ENCODE data around the gene SAXO1. TPM values are rescaled to one million over a fixed set of nuclear protein-coding genes. Genes with fewer than 3 reads are reported as not detected.

The SAXO1 gene
- total RNA-seq, 1 donor from 2014 or later = 0.15 TPM

DNA sequence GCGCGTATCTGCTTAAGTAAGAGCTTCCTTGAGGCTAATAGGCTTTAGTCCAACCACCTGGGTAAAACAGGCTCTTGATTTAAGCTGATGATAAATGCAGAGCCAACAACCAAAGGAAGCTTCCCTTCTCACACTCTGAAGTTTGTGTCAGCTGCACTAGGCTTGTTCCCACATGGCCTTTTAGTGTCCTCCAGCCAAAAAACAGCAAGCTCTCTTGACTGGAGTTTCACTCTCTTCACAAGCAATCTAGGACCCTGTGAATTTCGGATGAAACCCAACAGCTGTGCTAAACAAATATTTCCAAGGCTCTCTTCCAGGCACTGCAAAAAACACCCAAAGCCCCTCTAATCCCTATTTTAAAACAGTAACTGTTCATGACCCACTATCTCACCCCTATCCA, 63.9 kb downstream of the SAXO1 start:
- ATAC-seq (no peak), DNase-seq (no peak)
- TF ChIP-seq, protein P1, sequence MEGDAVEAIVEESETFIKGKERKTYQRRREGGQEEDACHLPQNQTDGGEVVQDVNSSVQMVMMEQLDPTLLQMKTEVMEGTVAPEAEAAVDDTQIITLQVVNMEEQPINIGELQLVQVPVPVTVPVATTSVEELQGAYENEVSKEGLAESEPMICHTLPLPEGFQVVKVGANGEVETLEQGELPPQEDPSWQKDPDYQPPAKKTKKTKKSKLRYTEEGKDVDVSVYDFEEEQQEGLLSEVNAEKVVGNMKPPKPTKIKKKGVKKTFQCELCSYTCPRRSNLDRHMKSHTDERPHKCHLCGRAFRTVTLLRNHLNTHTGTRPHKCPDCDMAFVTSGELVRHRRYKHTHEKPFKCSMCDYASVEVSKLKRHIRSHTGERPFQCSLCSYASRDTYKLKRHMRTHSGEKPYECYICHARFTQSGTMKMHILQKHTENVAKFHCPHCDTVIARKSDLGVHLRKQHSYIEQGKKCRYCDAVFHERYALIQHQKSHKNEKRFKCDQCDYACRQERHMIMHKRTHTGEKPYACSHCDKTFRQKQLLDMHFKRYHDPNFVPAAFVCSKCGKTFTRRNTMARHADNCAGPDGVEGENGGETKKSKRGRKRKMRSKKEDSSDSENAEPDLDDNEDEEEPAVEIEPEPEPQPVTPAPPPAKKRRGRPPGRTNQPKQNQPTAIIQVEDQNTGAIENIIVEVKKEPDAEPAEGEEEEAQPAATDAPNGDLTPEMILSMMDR (IDR thresholded peaks at IDR 0.05) = no peak
- no peak overlapping the region for H3K4me3 ChIP-seq
- no peaks in the 10 kb centered on the region for H3K9me3 ChIP-seq
- H3K27me3 ChIP-seq (ENCODE audit: low read depth) = no peaks in the 10 kb centered on the region
- no peak overlapping the region for H3K27ac ChIP-seq
- intact Hi-C loops (cut with DNase I) = no loop called here
- H3K4me1 ChIP-seq = no peaks in the 10 kb centered on the region
- no peaks in the 10 kb centered on the region for H3K36me3 ChIP-seq

DNA sequence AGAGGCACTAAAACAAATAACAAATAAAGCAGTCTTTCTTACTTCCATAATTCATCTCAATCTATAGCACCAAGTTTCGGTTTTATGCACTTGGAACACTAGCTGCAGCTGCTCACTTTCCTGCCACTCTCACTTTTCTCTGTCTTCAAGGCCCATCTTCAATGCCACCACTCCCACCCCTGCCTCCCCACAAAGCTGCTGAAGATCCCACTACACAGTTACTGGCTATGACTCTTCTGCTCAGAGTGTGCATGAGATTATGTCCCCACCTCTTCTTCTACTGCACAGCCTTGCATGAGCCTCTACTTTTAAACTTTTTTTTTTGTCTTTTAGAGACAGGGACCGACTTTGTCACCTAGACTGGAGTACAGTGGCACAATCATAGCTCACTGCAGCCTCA, 77.4 kb downstream of the SAXO1 start:
- H3K27ac ChIP-seq = no peak overlapping the region
- DNase-seq (no peak), ATAC-seq (no peak)
- TF ChIP-seq, protein P1 (IDR thresholded peaks at IDR 0.05) = no peak
- intact Hi-C loops (cut with DNase I) = no loop called here
- H3K9me3 ChIP-seq = no peaks in the 10 kb centered on the region
- no peaks in the 10 kb centered on the region for H3K36me3 ChIP-seq
- no peaks in the 10 kb centered on the region for H3K4me1 ChIP-seq
- no peaks in the 10 kb centered on the region for H3K27me3 ChIP-seq (ENCODE audit: low read depth)
- no peak overlapping the region for H3K4me3 ChIP-seq

DNA sequence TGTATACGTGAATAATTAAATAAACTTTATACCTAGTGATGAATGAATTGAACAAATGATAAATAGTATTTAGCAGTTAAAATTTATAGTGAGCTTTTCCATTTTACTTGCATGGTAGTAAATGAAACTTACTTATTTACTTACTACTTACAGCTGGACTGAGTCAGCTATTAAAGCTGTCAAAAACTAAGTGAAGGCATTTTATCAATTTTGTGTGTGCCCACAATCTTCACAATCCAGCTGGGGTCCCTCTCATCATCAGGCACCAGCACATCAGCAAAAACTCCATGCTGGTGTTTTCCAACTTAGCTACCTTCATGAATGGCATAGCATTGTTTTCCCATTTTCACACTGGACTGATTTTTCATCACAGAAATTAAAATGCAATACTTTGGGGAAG, 81.1 kb downstream of the SAXO1 start:
- Histone ChIP-seq H3K36me3 (no peaks in the 10 kb centered on the region), H3K27me3 (ENCODE audit: low read depth) (no peaks in the 10 kb centered on the region), H3K27ac (no peak overlapping the region), H3K9me3 (no peaks in the 10 kb centered on the region), H3K4me1 (no peaks in the 10 kb centered on the region), H3K4me3 (no peak overlapping the region)
- DNase-seq = no peak
- no peak for ATAC-seq
- intact Hi-C loops (cut with DNase I) = no loop called here
- TF ChIP-seq, protein P1 (IDR thresholded peaks at IDR 0.05) = no peak

DNA sequence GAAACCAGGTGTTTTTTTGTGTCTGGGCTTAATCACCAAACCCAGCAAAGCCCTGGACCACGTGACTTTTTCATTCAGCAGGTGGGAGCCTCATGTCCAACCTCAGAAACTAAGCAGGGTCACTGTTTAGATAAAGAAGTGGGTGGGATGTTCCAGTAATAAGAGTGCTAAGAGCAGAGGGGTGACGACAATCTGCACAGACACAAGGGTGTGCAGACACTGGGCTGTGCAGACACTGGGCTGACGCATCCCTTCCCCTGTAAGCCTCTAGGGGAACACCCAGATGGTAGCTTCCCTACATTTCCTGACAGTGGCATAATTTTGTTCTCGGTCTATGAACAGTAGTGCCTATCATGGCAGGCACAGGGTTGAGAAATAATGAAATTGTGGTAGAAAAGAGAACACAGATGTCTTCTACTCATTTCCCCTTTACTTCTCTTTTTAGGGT, 85.1 kb downstream of the SAXO1 start:
- no peaks in the 10 kb centered on the region for H3K27me3 ChIP-seq (ENCODE audit: low read depth)
- intact Hi-C loops (cut with DNase I) = no loop called here
- ATAC-seq (peak; percentile 61 to 83), DNase-seq (no peak)
- H3K9me3 ChIP-seq = no peaks in the 10 kb centered on the region
- TF ChIP-seq, protein P1 (IDR thresholded peaks at IDR 0.05) = no peak
- H3K4me1 ChIP-seq = no peaks in the 10 kb centered on the region
- H3K36me3 ChIP-seq = no peaks in the 10 kb centered on the region
- H3K4me3 ChIP-seq = no peak overlapping the region
- H3K27ac ChIP-seq = no peak overlapping the region

DNA sequence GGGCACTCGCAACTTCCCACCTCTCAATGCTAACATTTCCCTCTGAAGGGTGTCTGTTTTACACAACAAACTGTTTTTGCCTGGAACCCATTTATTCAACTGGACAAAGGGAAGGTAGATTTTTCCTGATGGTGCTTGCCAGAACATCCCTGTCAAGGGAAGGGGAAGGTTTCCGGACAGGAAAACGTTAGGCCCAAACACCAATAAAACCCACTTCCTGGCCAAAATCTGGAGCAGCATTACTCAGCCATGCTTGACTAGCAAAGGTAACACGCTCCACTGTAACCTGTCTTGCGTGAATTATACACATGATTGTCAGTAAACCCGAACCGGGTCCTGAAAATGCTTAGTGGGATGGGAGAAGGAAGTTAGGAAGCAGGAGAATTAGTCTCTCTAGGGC, 90.2 kb downstream of the SAXO1 start:
- H3K27me3 ChIP-seq (ENCODE audit: low read depth) = no peaks in the 10 kb centered on the region
- no peaks in the 10 kb centered on the region for H3K36me3 ChIP-seq
- DNase-seq (no peak), ATAC-seq (no peak)
- TF ChIP-seq, protein P1 (IDR thresholded peaks at IDR 0.05) = no peak
- H3K4me1 ChIP-seq = no peaks in the 10 kb centered on the region
- no peaks in the 10 kb centered on the region for H3K9me3 ChIP-seq
- intact Hi-C loops (cut with DNase I) = no loop called here
- H3K4me3 ChIP-seq = no peak overlapping the region
- H3K27ac ChIP-seq = no peak overlapping the region
